CD8-positive, alpha-beta memory T cell (primary cell): ENCODE data around the gene TMEM167B. TPM values are rescaled to one million over a fixed set of nuclear protein-coding genes. Genes with fewer than 3 reads are reported as not detected.
A peak's percentile ranks its signal among the peaks of the same experiment; 100 is the strongest.
"Not testable (repeated sequence)": the region's sequence is repeated elsewhere in the genome, so short reads cannot be mapped to it uniquely, and the experiment has no call there.

ENCODE experiments used
- CTCF ChIA-PET: fragments of 350-600 bp; sonication (Branson Sonifier 250); formaldehyde crosslinking; loops from one replicate; lab custom pipeline; 2021; ENCODE audit warnings: antibody characterized with exemption; lab: Charles Lee
- POLR2A ChIA-PET: fragments of 350-600 bp; sonication (Branson Sonifier 250); formaldehyde crosslinking; loops from one replicate; lab custom pipeline; 2021; ENCODE audit warnings: antibody characterized with exemption; lab: Charles Lee
- DNase-seq, 5 donors: peaks; one replicate each; pipeline versions ENCODE4 v3.0.0 to v3.0.0-alpha.2; 2020 to 2022; ENCODE audit warnings: mixed read lengths in 1 of 5
- H3K27ac ChIP-seq: one replicate; pipeline ENCODE4 v1.7.0; 2013; ENCODE audit warnings: low read depth, mild to moderate bottlenecking, low read length, moderate library complexity
- H3K27me3 ChIP-seq: 2 replicates; pipeline ENCODE4 v1.7.0; 2013; ENCODE audit warnings: low read length, mild to moderate bottlenecking; ENCODE audit not compliant: insufficient read depth, poor library complexity, severe bottlenecking
- H3K36me3 ChIP-seq: 2 replicates; pipeline ENCODE4 v1.7.0; 2013; ENCODE audit warnings: mild to moderate bottlenecking, low read length, moderate library complexity; ENCODE audit not compliant: insufficient read depth
- H3K4me1 ChIP-seq: 2 replicates; pipeline ENCODE4 v1.7.0; 2013; ENCODE audit warnings: mild to moderate bottlenecking, low read length, moderate library complexity; ENCODE audit not compliant: insufficient read depth
- H3K4me3 ChIP-seq: 2 replicates; pipeline ENCODE4 v1.7.0; 2013; ENCODE audit warnings: mild to moderate bottlenecking, low read length
- H3K9me3 ChIP-seq: 2 replicates; pipeline ENCODE4 v1.7.0; 2013; ENCODE audit warnings: mild to moderate bottlenecking, low read length
- H3K27ac Mint-ChIP-seq, 8 donors: one replicate each; pipeline ENCODE4 v1.8.0; 2020 to 2021; ENCODE audit warnings: mixed read lengths in 8 of 8, mild to moderate bottlenecking in 6 of 8, inconsistent platforms in 3 of 8, moderate library complexity in 3 of 8
- H3K27me3 Mint-ChIP-seq, 2 donors: one replicate each; pipeline ENCODE4 v1.8.0; 2020 to 2021; ENCODE audit warnings: mixed read lengths in 2 of 2, mild to moderate bottlenecking in 1 of 2, moderate library complexity in 1 of 2
- H3K36me3 Mint-ChIP-seq, 3 donors: one replicate each; pipeline ENCODE4 v1.8.0; 2020 to 2021; ENCODE audit warnings: mixed read lengths in 3 of 3, inconsistent platforms in 1 of 3, mild to moderate bottlenecking in 1 of 3
- H3K4me1 Mint-ChIP-seq, 3 donors: one replicate each; pipeline ENCODE4 v1.8.0; 2020 to 2021; ENCODE audit warnings: mixed read lengths in 3 of 3, inconsistent platforms in 1 of 3, mild to moderate bottlenecking in 1 of 3
- H3K4me3 Mint-ChIP-seq, 7 donors: one replicate each; pipeline ENCODE4 v1.8.0; 2020 to 2021; ENCODE audit warnings: mixed read lengths in 7 of 7, mild to moderate bottlenecking in 6 of 7, moderate library complexity in 4 of 7, inconsistent platforms in 2 of 7
- H3K9me3 Mint-ChIP-seq, 5 donors: one replicate each; pipeline ENCODE4 v1.8.0; 2020 to 2022; ENCODE audit warnings: mixed read lengths in 5 of 5, mild to moderate bottlenecking in 3 of 5, moderate library complexity in 2 of 5, inconsistent platforms in 1 of 5
- polyA plus RNA-seq: library from polyadenylated mRNA; unstranded; fragments of 300-500 nt; fragmentation: Illumina TruSeq; gene quantifications from one replicate; pipeline ENCODE4 v1.2.3, GENCODE V29; 2021
- total RNA-seq, 2 experiments: library from RNA; stranded (reverse); gene quantifications; one replicate each; pipeline ENCODE4 v1.2.3, GENCODE V29; 2021

TMEM167B gene
- total and polyA plus RNA-seq, 3 experiments from 2014 or later, result 30.3 to 38.2 (median 36.6) TPM

DNA sequence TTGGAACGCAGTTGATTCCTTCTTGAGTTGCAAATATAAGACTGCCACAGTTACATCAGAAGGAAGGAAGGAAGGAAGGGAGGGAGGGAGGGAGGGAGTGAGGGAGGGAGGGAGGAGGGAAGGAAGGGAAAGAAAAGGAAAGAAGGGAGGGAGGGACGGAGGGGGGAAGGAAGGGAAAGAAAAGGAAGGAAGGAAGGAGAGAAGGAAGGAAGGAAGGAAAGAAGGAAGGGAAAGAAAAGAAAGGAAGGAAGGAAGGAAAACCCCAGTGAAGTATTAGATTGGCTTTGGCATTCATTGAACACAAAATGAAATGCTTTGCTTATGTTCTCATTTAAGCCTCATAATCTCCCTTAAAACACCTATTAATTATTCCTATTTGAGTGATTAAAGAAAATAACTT lies 42.2 kb upstream of the TMEM167B start:
- Mint-ChIP-seq H3K4me1 (no peaks in the 10 kb centered on the region), H3K4me3 (no peak overlapping the region), H3K27me3 (peaks cover 0 to 6% of the 10 kb centered on the region in 2 donors), H3K36me3 (no peaks in the 10 kb centered on the region), H3K9me3 (no peaks in the 10 kb centered on the region), H3K27ac (no peak overlapping the region)
- Histone ChIP-seq H3K36me3 (no peaks in the 10 kb centered on the region), H3K9me3 (no peaks in the 10 kb centered on the region), H3K27me3 (no peaks in the 10 kb centered on the region), H3K27ac (no peak overlapping the region), H3K4me3 (no peak overlapping the region), H3K4me1 (no peaks in the 10 kb centered on the region)
- ChIA-PET POLR2A (interaction anchor here (1.1 kb wide), 1 partner anchor 11 kb away, joined by 3 read pairs; no protein-coding TSS in a partner anchor), CTCF (interaction anchor here (2.2 kb wide), 1 partner anchor 51 kb away, joined by 8 read pairs; no protein-coding TSS in a partner anchor)
- no peak for DNase-seq

- Histone ChIP-seq H3K9me3 (no peaks in the 10 kb centered on the region), H3K36me3 (no peaks in the 10 kb centered on the region), H3K4me1 (no peaks in the 10 kb centered on the region), H3K27ac (no peak overlapping the region), H3K4me3 (no peak overlapping the region), H3K27me3 (no peaks in the 10 kb centered on the region)
- Mint-ChIP-seq H3K27me3 (peaks cover 0 to 6% of the 10 kb centered on the region in 2 donors), H3K4me3 (peak overlapping the region in 1 of 7 donors; percentile 28), H3K36me3 (no peaks in the 10 kb centered on the region), H3K9me3 (no peaks in the 10 kb centered on the region), H3K4me1 (no peaks in the 10 kb centered on the region), H3K27ac (no peak overlapping the region)
- POLR2A ChIA-PET, result no interaction called here
- no peak for DNase-seq
- CTCF ChIA-PET, result no interaction called here
Observed at GRCh38 chr1:109050228-109050995, 40.2 kb upstream of the TMEM167B start.

DNA sequence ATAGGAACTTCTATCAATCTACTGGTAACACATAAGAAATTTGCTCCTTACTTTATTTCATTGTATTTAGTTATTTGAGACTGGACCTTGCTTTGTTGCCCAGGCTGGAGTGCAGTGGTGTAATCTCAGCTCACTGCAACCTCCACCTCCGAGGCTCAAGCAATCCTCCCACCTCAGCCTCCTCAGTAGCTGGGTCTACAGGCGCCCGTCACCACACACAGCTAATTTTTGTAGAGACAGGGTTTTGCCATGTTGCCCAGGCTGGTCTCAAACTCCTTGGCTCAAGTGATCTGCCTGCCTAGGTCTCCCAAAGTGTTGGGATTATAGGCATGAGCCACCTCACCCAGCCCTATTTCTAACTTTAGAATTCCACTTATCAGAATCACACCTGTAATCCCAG lies 38.4 kb upstream of the TMEM167B start:
- H3K27ac Mint-ChIP-seq, H3K27ac ChIP-seq, H3K36me3 Mint-ChIP-seq, H3K4me1 Mint-ChIP-seq, CTCF ChIA-PET, H3K9me3 Mint-ChIP-seq, H3K4me1 ChIP-seq, POLR2A ChIA-PET, H3K4me3 ChIP-seq, DNase-seq, H3K27me3 ChIP-seq, H3K9me3 ChIP-seq, H3K4me3 Mint-ChIP-seq, H3K36me3 ChIP-seq, H3K27me3 Mint-ChIP-seq: not testable (repeated sequence)

- DNase-seq, result no peak
- Mint-ChIP-seq H3K27me3 (no peaks in the 10 kb centered on the region), H3K4me1 (no peaks in the 10 kb centered on the region), H3K36me3 (no peaks in the 10 kb centered on the region), H3K9me3 (no peaks in the 10 kb centered on the region), H3K4me3 (peak overlapping the region in 1 of 7 donors; percentile 63), H3K27ac (no peak overlapping the region)
- H3K9me3 ChIP-seq, result no peaks in the 10 kb centered on the region
- no peak overlapping the region for H3K4me3 ChIP-seq
- H3K36me3 ChIP-seq, result no peaks in the 10 kb centered on the region
- H3K4me1 ChIP-seq, result no peaks in the 10 kb centered on the region
- no peak overlapping the region for H3K27ac ChIP-seq
- no peaks in the 10 kb centered on the region for H3K27me3 ChIP-seq
- CTCF ChIA-PET, result no interaction called here
- POLR2A ChIA-PET, result no interaction called here
Observed at GRCh38 chr1:109056064-109056463, 34.5 kb upstream of the TMEM167B start.

- peaks cover 0 to 12% (median 0%) of the 10 kb centered on the region in 3 donors for H3K36me3 Mint-ChIP-seq
- ChIA-PET CTCF (interaction anchor here (1.2 kb wide), 1 partner anchor 17 kb away, joined by 3 read pairs; the partner anchor contains the start of gene WDR47), POLR2A (no interaction called here)
- H3K9me3 Mint-ChIP-seq, result no peaks in the 10 kb centered on the region
- H3K36me3 ChIP-seq, result no peaks in the 10 kb centered on the region
- DNase-seq, result no peak
- H3K4me3 Mint-ChIP-seq, result no peak overlapping the region
- H3K4me1 Mint-ChIP-seq, result no peaks in the 10 kb centered on the region
- no peak overlapping the region for H3K27ac ChIP-seq
- H3K27ac Mint-ChIP-seq, result peak overlapping the region in 1 of 8 donors; percentile 14
- H3K27me3 ChIP-seq, result no peaks in the 10 kb centered on the region
- H3K4me1 ChIP-seq, result no peaks in the 10 kb centered on the region
- no peak overlapping the region for H3K4me3 ChIP-seq
- no peaks in the 10 kb centered on the region for H3K9me3 ChIP-seq
- no peaks in the 10 kb centered on the region for H3K27me3 Mint-ChIP-seq
Observed at GRCh38 chr1:109059026-109059425, 31.5 kb upstream of the TMEM167B start.

DNA sequence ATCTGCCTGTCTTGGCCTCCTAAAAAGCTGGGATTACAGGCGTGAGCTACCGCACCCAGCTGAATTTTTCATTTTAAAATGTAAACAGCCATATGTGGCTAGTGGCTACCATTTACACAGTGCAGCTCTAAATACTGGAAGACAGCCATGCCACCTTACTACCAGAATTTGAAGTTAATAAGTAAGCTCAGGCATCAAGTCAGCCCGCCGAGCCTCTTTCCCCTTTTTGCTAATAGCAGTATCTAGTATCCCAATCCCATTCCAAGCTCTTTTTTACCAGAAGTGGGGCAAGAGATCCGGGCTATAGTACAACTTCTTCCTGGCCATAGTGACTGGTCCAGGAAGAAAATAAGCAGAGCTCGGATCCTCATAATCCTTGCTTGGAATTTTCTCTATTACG lies 29.9 kb upstream of the TMEM167B start:
- H3K9me3 Mint-ChIP-seq, result no peaks in the 10 kb centered on the region
- H3K36me3 Mint-ChIP-seq, result peaks cover 2 to 23% (median 3%) of the 10 kb centered on the region in 3 donors
- no peak overlapping the region for H3K27ac Mint-ChIP-seq
- no peak overlapping the region for H3K4me3 Mint-ChIP-seq
- Histone ChIP-seq H3K4me1 (no peaks in the 10 kb centered on the region), H3K9me3 (no peaks in the 10 kb centered on the region), H3K27me3 (no peaks in the 10 kb centered on the region), H3K4me3 (no peak overlapping the region), H3K36me3 (no peaks in the 10 kb centered on the region), H3K27ac (no peak overlapping the region)
- no peaks in the 10 kb centered on the region for H3K4me1 Mint-ChIP-seq
- H3K27me3 Mint-ChIP-seq, result no peaks in the 10 kb centered on the region
- no peak for DNase-seq
- POLR2A ChIA-PET, result no interaction called here
- CTCF ChIA-PET, result no interaction called here

GRCh38 chr1:109061183-109061582 lies 29.4 kb upstream of the TMEM167B start:
- CTCF ChIA-PET, result no interaction called here
- Histone ChIP-seq H3K4me3 (no peak overlapping the region), H3K27me3 (no peaks in the 10 kb centered on the region), H3K36me3 (no peaks in the 10 kb centered on the region), H3K4me1 (no peaks in the 10 kb centered on the region), H3K9me3 (no peaks in the 10 kb centered on the region), H3K27ac (no peak overlapping the region)
- POLR2A ChIA-PET, result no interaction called here
- no peak for DNase-seq
- Mint-ChIP-seq H3K4me1 (no peaks in the 10 kb centered on the region), H3K4me3 (no peak overlapping the region), H3K27ac (no peak overlapping the region), H3K36me3 (peaks cover 2 to 26% (median 3%) of the 10 kb centered on the region in 3 donors), H3K27me3 (no peaks in the 10 kb centered on the region), H3K9me3 (no peaks in the 10 kb centered on the region)

DNA sequence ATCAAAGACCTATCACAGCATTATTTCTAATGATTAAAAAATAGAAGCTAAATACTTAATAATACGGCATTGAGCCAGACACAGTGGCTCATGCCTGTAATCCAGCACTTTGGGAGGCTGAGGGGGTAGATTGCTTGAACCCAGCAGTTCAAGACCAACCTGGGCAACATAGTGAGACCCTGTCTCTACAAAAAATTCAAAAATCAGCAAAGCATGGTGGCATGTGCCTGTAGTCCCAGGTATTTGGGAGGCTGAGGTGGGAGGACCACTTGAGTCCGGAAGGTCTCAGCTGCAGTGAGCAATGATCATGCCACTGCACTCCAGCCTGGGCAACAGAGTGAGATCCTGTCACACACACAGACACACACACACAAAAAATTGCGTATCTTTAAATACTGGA lies 25.4 kb upstream of the TMEM167B start:
- Histone ChIP-seq H3K4me1 (no peaks in the 10 kb centered on the region), H3K27ac (no peak overlapping the region), H3K36me3 (peaks cover 5% of the 10 kb centered on the region), H3K4me3 (no peak overlapping the region), H3K9me3 (no peaks in the 10 kb centered on the region), H3K27me3 (no peaks in the 10 kb centered on the region)
- Mint-ChIP-seq H3K36me3 (peaks cover 3 to 49% (median 5%) of the 10 kb centered on the region in 3 donors), H3K4me3 (no peak overlapping the region), H3K4me1 (peaks cover 0 to 14% (median 0%) of the 10 kb centered on the region in 3 donors), H3K9me3 (no peaks in the 10 kb centered on the region), H3K27me3 (no peaks in the 10 kb centered on the region), H3K27ac (no peak overlapping the region)
- ChIA-PET CTCF (no interaction called here), POLR2A (no interaction called here)
- no peak for DNase-seq
